HG02852 (cell line): ENCODE results near the gene BBS7.

Experiments
- ATAC-seq: cut with Tn5 transposase; IDR thresholded peaks from one replicate; pipeline ENCODE4 v1.9.1; 2021; ENCODE audit warnings: mild to moderate bottlenecking, moderate library complexity; ENCODE audit not compliant: unreplicated experiment

BBS7 gene

DNA sequence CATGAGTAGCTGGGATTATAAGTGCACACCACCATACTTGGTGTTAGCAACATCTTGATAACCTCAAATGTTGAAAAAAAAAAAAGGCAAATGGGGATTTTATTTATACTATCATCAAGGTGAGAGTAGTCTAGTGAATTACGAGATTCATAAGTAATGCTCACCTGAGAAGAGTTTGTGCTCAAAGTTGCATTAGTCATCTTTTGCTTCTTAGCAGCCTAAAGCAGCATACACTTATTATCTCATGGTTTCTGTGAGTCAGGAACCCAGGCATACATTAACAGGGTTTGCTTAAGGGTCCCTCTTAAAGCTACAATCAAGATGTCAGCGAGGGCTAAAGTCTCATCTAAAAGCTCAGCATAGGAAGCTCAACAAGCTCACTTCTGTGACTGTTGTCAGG is 77.3 kb downstream of the BBS7 start:
- ATAC-seq: no peak

- ATAC-seq: no peak
These were observed 78.8 kb downstream of the BBS7 start for GRCh38 chr4:121791481-121791880.

- no peak for ATAC-seq
These were observed 79.3 kb downstream of the BBS7 start for GRCh38 chr4:121790976-121791375.

- no peak for ATAC-seq
These were observed 80.1 kb downstream of the BBS7 start for GRCh38 chr4:121789960-121790829.

GRCh38 chr4:121789455-121789854 is 80.8 kb downstream of the BBS7 start:
- ATAC-seq: no peak

- peak; percentile 95 for ATAC-seq
These were observed 81.4 kb downstream of the BBS7 start for GRCh38 chr4:121788896-121789295.

DNA sequence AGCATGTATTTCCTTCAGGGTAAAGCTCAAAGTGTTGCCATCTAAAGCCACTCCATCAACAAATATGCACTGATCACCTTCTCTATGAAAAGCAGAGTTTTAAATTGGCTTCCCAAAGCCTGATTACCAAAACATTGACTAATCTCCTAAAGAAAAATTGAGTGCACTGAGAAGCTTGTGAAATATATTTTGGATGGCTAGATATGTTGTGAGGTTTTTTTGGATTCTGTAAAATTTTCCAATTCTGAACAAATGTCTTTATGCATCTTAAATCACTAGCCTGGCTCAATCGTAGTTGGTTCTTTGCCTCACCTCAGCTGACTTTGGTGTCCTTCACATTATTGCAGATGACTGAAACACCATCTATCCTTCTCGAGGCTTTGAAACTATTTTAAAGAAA is 84.1 kb downstream of the BBS7 start:
- no peak for ATAC-seq

- no peak for ATAC-seq
These were observed 84.8 kb downstream of the BBS7 start for GRCh38 chr4:121785479-121785878.

DNA sequence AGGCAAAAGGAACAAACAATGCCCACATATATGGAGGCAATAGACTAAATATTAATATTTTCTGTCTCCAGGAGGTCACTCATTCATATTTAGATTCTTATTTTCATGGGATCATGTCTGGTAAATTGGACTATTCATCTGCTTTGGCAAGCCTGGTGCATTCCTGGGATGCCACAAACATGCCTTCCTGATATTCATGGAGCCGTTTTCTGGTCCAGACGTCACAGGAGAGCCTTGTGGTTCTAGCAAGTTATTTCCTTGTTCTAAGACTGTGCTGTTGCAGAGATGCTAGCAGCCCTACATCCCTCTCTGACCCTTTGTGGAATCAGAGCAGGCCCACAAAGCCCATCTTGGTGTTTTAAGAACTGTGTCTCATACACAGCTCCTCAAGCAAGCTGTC is 85.3 kb downstream of the BBS7 start:
- no peak for ATAC-seq

DNA sequence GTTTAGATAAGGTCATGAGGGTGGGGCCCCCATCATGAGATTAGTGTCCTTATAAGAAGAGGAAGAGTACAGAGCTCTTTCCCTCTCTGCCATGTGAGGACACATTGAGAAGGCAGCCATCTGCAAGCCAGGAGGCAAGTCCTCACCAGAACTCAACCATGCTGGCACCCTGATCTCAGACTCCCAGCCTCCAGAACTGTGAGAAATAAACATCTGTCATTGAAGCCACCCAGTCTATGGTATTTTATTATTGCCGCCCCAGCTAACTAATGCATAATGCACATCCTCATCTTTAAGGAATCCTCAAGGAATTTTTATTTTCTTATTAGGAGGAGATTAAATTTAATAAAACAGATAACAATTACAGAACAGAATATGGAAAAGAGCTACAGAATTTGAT is 85.9 kb downstream of the BBS7 start:
- no peak for ATAC-seq

DNA sequence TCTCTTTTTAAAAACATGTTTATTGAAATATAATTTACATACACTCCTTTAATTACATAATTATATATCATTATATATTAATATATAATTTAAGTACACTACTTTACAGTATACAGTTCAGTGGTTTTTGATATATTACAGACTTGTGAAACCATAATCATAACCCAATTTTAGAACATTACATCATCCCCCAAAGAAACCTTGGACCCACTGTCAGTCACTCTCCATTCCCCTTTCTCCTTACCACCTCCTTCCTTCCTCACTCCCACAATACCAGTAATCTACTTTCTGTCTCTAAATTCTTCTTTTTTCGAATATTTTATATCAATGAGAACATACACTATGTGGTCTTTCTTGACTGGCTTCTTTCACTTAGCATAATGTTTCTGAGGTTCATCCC is 87.1 kb downstream of the BBS7 start:
- ATAC-seq: no peak

- ATAC-seq: no peak
These were observed 91.2 kb downstream of the BBS7 start for GRCh38 chr4:121778991-121779628.

- peak; percentile 66 for ATAC-seq
These were observed 92.6 kb downstream of the BBS7 start for GRCh38 chr4:121777625-121778024.

DNA sequence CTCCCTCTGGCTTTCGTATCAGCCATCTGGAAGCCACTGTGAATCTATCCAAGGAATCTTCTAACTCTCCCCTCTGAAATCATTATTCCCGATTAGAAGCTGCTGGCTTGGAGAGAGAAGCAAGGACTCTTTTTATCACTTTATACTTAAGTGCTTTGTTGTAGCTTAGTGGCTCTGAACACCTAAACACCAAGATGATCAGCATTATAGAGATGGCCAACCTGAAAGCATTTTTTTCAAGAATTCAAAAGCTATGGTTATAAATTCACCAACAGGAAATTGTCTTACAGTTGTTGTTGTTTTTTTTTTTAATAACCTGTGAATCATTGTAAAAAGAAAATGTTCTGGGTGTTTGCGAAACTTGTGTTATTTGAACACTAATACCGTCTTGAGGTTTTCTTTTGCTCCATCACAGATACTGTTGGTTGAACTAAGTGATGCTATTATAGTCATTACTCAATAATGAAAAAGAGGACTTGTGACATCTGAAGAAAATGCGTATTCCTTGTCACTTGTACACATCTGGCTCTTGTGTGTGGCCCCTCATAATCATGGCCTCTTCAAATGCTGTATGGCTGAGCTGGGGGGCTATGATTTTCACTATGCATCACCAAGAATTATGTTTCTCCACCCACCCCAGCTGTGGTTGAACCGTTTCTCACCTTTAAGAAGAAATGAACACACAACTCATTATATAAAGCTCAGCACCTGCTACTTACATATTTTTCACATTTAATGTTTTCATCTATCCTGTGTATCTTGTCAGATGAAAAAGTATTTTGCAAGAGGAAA is 93.5 kb downstream of the BBS7 start:
- ATAC-seq: no peak
